Non-pigmented ciliary epithelial cell (primary cell): ENCODE results near the gene GABRA4.

Experiments used
- DNase-seq: peaks from one replicate; pipeline ENCODE4 v3.0.0-alpha.2; 2010; ENCODE audit warnings: low read depth

Gene GABRA4

GRCh38 chr4:46993075-46994006 lies at the start of gene GABRA4:
Gene GABRA4, minus strand, starts transcription at chr4:46993581. Its CDS starts 157 bp downstream, at chr4:46993424.
- no peak for DNase-seq

GRCh38 chr4:47040828-47041227 lies 47.4 kb upstream of the GABRA4 start:
- no peak for DNase-seq

GRCh38 chr4:47038263-47038662 lies 44.9 kb upstream of the GABRA4 start:
- DNase-seq, result no peak

- DNase-seq, result no peak
These were observed 39.2 kb upstream of the GABRA4 start for GRCh38 chr4:47032405-47033106.

- no peak for DNase-seq
These were observed 38.5 kb upstream of the GABRA4 start for GRCh38 chr4:47031751-47032404.

GRCh38 chr4:47031011-47031678 lies 37.8 kb upstream of the GABRA4 start, which contains the start of gene GABRB1:
Gene GABRB1, plus strand, starts transcription at chr4:47031567.
- DNase-seq, result no peak

- DNase-seq, result no peak
These were observed 24.1 kb upstream of the GABRA4 start for GRCh38 chr4:47017494-47017893.

- DNase-seq, result no peak
These were observed 23.7 kb upstream of the GABRA4 start for GRCh38 chr4:47017081-47017480.

GRCh38 chr4:47013373-47013772 lies 20.0 kb upstream of the GABRA4 start:
- no peak for DNase-seq

GRCh38 chr4:47012676-47013075 lies 19.3 kb upstream of the GABRA4 start:
- no peak for DNase-seq

GRCh38 chr4:47010912-47011446 lies 17.6 kb upstream of the GABRA4 start:
- no peak for DNase-seq

- DNase-seq, result no peak
These were observed 17.0 kb upstream of the GABRA4 start for GRCh38 chr4:47010347-47010911.

GRCh38 chr4:47002580-47002979 lies 9.2 kb upstream of the GABRA4 start:
- DNase-seq, result no peak

GRCh38 chr4:47000406-47000805 lies 7.0 kb upstream of the GABRA4 start:
- DNase-seq, result no peak

GRCh38 chr4:46999566-46999965 lies 6.2 kb upstream of the GABRA4 start:
- DNase-seq, result no peak

GRCh38 chr4:46994007-46994405 lies 625 bp upstream of the GABRA4 start:
- no peak for DNase-seq

GRCh38 chr4:46992338-46992737 lies 1.0 kb downstream of the GABRA4 start:
- DNase-seq, result no peak

GRCh38 chr4:46986922-46987638 lies 6.3 kb downstream of the GABRA4 start:
- DNase-seq, result no peak

GRCh38 chr4:46984781-46985180 lies 8.6 kb downstream of the GABRA4 start:
- DNase-seq, result no peak

- DNase-seq, result no peak
These were observed 12.5 kb downstream of the GABRA4 start for GRCh38 chr4:46980851-46981250.

- no peak for DNase-seq
These were observed 13.7 kb downstream of the GABRA4 start for GRCh38 chr4:46979726-46980125.
